SJSA1 (cell line): ENCODE measurements around the gene NSDHL. TPM values are rescaled to one million over a fixed set of nuclear protein-coding genes. Genes with fewer than 3 reads are reported as not detected.
A peak's percentile ranks its signal among the peaks of the same experiment; 100 is the strongest.
"Not testable (repeated sequence)": the region's sequence is repeated elsewhere in the genome, so short reads cannot be mapped to it uniquely, and the experiment has no call there.

Experiments used
- DNase-seq, 2 experiments: peaks; one replicate each; pipeline ENCODE4 v3.0.0-alpha.2; 2015 to 2020; ENCODE audit warnings: low spot score in 2 of 2, low read depth in 1 of 2
- H3K27ac ChIP-seq: fragments of 250-450 bp; sonication (Bioruptor Pico); 2 replicates; pipeline ENCODE4 v1.5.1; 2020; ENCODE audit warnings: mild to moderate bottlenecking, moderate library complexity
- H3K27me3 ChIP-seq: fragments of 250-450 bp; sonication (Bioruptor Pico); replicated peaks from 2 replicates; pipeline ENCODE4 v1.5.1; 2020; ENCODE audit warnings: mild to moderate bottlenecking, moderate library complexity
- H3K36me3 ChIP-seq: fragments of 250-450 bp; sonication (Bioruptor Pico); 2 replicates; pipeline ENCODE4 v1.5.1; 2020; ENCODE audit warnings: mild to moderate bottlenecking
- H3K4me1 ChIP-seq: fragments of 250-450 bp; sonication (Bioruptor Pico); replicated peaks from 2 replicates; pipeline ENCODE4 v1.6.1; 2021; ENCODE audit warnings: mild to moderate bottlenecking
- H3K4me3 ChIP-seq: fragments of 250-450 bp; sonication (Bioruptor Pico); 2 replicates; pipeline ENCODE4 v1.5.1; 2020; ENCODE audit warnings: mild to moderate bottlenecking
- H3K9me3 ChIP-seq: fragments of 250-450 bp; sonication (Bioruptor Pico); replicated peaks from 2 replicates; pipeline ENCODE4 v1.5.1; 2020; ENCODE audit warnings: mild to moderate bottlenecking
- total RNA-seq: library from RNA; depleted of rRNA; stranded (reverse); fragments of >200 nt; shearing (Covaris generic); gene quantifications from 2 replicates; pipeline ENCODE4 v1.2.3, GENCODE V29; 2014

The NSDHL gene
- total RNA-seq, 1 experiment from 2014 or later, result 12.7 TPM

- Histone ChIP-seq H3K27ac (no peak overlapping the region), H3K4me3 (no peak overlapping the region), H3K36me3 (no peaks in the 10 kb centered on the region), H3K27me3 (no peaks in the 10 kb centered on the region), H3K4me1 (no peaks in the 10 kb centered on the region), H3K9me3 (no peaks in the 10 kb centered on the region)
- DNase-seq, result no peak
These were observed 7.2 kb upstream of the NSDHL start for GRCh38 chrX:152823657-152824056.

- Histone ChIP-seq H3K27me3 (no peaks in the 10 kb centered on the region), H3K4me1 (no peaks in the 10 kb centered on the region; the same call in 1 of the 2 replicates), H3K4me3 (no peak overlapping the region), H3K27ac (no peak overlapping the region), H3K36me3 (no peaks in the 10 kb centered on the region), H3K9me3 (no peaks in the 10 kb centered on the region)
- DNase-seq, result no peak
These were observed 6.0 kb upstream of the NSDHL start for GRCh38 chrX:152824841-152825374.

- Histone ChIP-seq H3K4me3 (peak overlapping the region; percentile 54), H3K9me3 (no peaks in the 10 kb centered on the region), H3K27ac (peak overlapping the region; percentile 63), H3K4me1 (no peaks in the 10 kb centered on the region; the same call in 1 of the 2 replicates), H3K36me3 (no peaks in the 10 kb centered on the region), H3K27me3 (no peaks in the 10 kb centered on the region)
- DNase-seq, result no peak
These were observed 528 bp downstream of the NSDHL start for GRCh38 chrX:152831391-152831790.

- no peak for DNase-seq
- Histone ChIP-seq H3K4me1 (no peaks in the 10 kb centered on the region; the same call in 1 of the 2 replicates), H3K27ac (no peak overlapping the region), H3K36me3 (no peaks in the 10 kb centered on the region), H3K9me3 (no peaks in the 10 kb centered on the region), H3K27me3 (no peaks in the 10 kb centered on the region), H3K4me3 (no peak overlapping the region)
These were observed 1.7 kb downstream of the NSDHL start for GRCh38 chrX:152832520-152832919.

- Histone ChIP-seq H3K27me3 (no peaks in the 10 kb centered on the region), H3K9me3 (no peaks in the 10 kb centered on the region), H3K27ac (no peak overlapping the region), H3K36me3 (no peaks in the 10 kb centered on the region), H3K4me3 (no peak overlapping the region), H3K4me1 (no peaks in the 10 kb centered on the region; the same call in 1 of the 2 replicates)
- DNase-seq, result no peak
These were observed 2.5 kb downstream of the NSDHL start for GRCh38 chrX:152833378-152833777.

GRCh38 chrX:152835470-152835869 lies 4.6 kb downstream of the NSDHL start:
- not testable (repeated sequence) for DNase-seq, H3K4me1 ChIP-seq, H3K9me3 ChIP-seq, H3K4me3 ChIP-seq, H3K27ac ChIP-seq, H3K27me3 ChIP-seq, H3K36me3 ChIP-seq

- no peak for DNase-seq
- H3K36me3 ChIP-seq, result no peaks in the 10 kb centered on the region
- no peaks in the 10 kb centered on the region for H3K4me1 ChIP-seq
- no peak overlapping the region for H3K27ac ChIP-seq
- H3K4me3 ChIP-seq, result no peak overlapping the region
- H3K9me3 ChIP-seq, result no peaks in the 10 kb centered on the region
- no peaks in the 10 kb centered on the region for H3K27me3 ChIP-seq
These were observed 12.0 kb downstream of the NSDHL start for GRCh38 chrX:152842772-152843338.

- Histone ChIP-seq H3K36me3 (no peaks in the 10 kb centered on the region), H3K27me3 (no peaks in the 10 kb centered on the region), H3K4me3 (no peak overlapping the region), H3K9me3 (no peaks in the 10 kb centered on the region), H3K4me1 (no peaks in the 10 kb centered on the region), H3K27ac (no peak overlapping the region)
- no peak for DNase-seq
These were observed 13.0 kb downstream of the NSDHL start for GRCh38 chrX:152843852-152844251.

- Histone ChIP-seq H3K27ac (no peak overlapping the region), H3K36me3 (no peaks in the 10 kb centered on the region), H3K27me3 (no peaks in the 10 kb centered on the region), H3K4me3 (no peak overlapping the region), H3K9me3 (no peaks in the 10 kb centered on the region), H3K4me1 (no peaks in the 10 kb centered on the region)
- DNase-seq, result no peak
These were observed 13.4 kb downstream of the NSDHL start for GRCh38 chrX:152844256-152844655.

- DNase-seq, result no peak
- no peaks in the 10 kb centered on the region for H3K27me3 ChIP-seq
- H3K4me3 ChIP-seq, result no peak overlapping the region
- no peaks in the 10 kb centered on the region for H3K36me3 ChIP-seq
- H3K4me1 ChIP-seq, result no peaks in the 10 kb centered on the region
- H3K9me3 ChIP-seq, result no peaks in the 10 kb centered on the region
- no peak overlapping the region for H3K27ac ChIP-seq
These were observed 14.9 kb downstream of the NSDHL start for GRCh38 chrX:152845618-152846240.

GRCh38 chrX:152847281-152847680 lies 16.4 kb downstream of the NSDHL start:
- H3K27ac ChIP-seq, result no peak overlapping the region
- no peaks in the 10 kb centered on the region for H3K9me3 ChIP-seq
- no peaks in the 10 kb centered on the region for H3K36me3 ChIP-seq
- no peak overlapping the region for H3K4me3 ChIP-seq
- no peaks in the 10 kb centered on the region for H3K27me3 ChIP-seq
- no peaks in the 10 kb centered on the region for H3K4me1 ChIP-seq
- no peak for DNase-seq

- no peaks in the 10 kb centered on the region for H3K9me3 ChIP-seq
- H3K4me3 ChIP-seq, result no peak overlapping the region
- H3K27ac ChIP-seq, result no peak overlapping the region
- no peaks in the 10 kb centered on the region for H3K27me3 ChIP-seq
- no peak for DNase-seq
- no peaks in the 10 kb centered on the region for H3K4me1 ChIP-seq
- H3K36me3 ChIP-seq, result no peaks in the 10 kb centered on the region
These were observed 19.6 kb downstream of the NSDHL start for GRCh38 chrX:152850465-152850864.

- DNase-seq, result no peak
These were observed 23.1 kb downstream of the NSDHL start for GRCh38 chrX:152853986-152854385.

GRCh38 chrX:152861116-152861515 lies 30.3 kb downstream of the NSDHL start:
- H3K4me3 ChIP-seq, result no peak overlapping the region
- no peak for DNase-seq
- no peaks in the 10 kb centered on the region for H3K9me3 ChIP-seq
- no peaks in the 10 kb centered on the region for H3K36me3 ChIP-seq
- H3K27me3 ChIP-seq, result no peaks in the 10 kb centered on the region
- H3K4me1 ChIP-seq, result 0 out of 2 replicates have a peak, but pooled peaks cover 4% of the 10 kb centered on the region
- H3K27ac ChIP-seq, result no peak overlapping the region

More at GRCh38 chrX:152853986-152854385, 23.1 kb downstream of the NSDHL start:
- H3K36me3 ChIP-seq, result no peaks in the 10 kb centered on the region
- no peak overlapping the region for H3K4me3 ChIP-seq
- H3K27me3 ChIP-seq, result no peaks in the 10 kb centered on the region
- H3K9me3 ChIP-seq, result no peaks in the 10 kb centered on the region
- H3K27ac ChIP-seq, result no peak overlapping the region
- no peaks in the 10 kb centered on the region for H3K4me1 ChIP-seq
